DMS 273 treated with DMSO at 0.1 percent for 48 hours (cell line): Measurements from ENCODE around the gene QRICH1.
A peak's percentile ranks its signal among the peaks of the same experiment; 100 is the strongest.

ENCODE experiments used
- DNase-seq: peaks from one replicate; lab custom pipeline; 2025; lab: John Stamatoyannopoulos, UW

The QRICH1 gene

GRCh38 chr3:49119036-49119435 lies 25.2 kb upstream of the QRICH1 start:
- no peak for DNase-seq

- no peak for DNase-seq
Observed at GRCh38 chr3:49112262-49112661, 18.4 kb upstream of the QRICH1 start.

- no peak for DNase-seq
Observed at GRCh38 chr3:49111347-49111746, 17.5 kb upstream of the QRICH1 start.

DNA sequence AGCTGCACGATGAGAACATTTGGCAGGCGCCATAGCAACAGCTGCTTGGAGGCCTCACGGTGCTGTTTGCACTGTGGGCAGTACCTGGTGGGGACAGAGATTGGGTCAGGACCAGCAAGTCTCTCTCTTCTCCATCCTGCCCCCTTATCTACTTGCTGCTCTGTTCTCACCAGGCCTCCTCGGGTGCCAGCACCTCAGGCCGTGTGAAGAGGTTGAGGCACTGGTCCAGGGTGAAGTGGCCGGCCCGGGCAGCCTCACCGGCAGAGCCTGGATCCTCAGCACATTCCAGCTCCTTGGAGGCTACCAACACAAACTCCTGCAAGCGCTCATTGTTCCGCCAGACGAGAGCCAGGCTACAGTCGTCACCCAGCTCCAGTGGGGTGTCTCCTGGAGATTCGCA lies 16.9 kb upstream of the QRICH1 start:
- DNase-seq, result no peak

- DNase-seq, result no peak
Observed at GRCh38 chr3:49108346-49108745, 14.5 kb upstream of the QRICH1 start.

- DNase-seq, result peak; percentile 70
Observed at GRCh38 chr3:49104427-49105291, 10.8 kb upstream of the QRICH1 start, which contains the start of gene QARS1. Gene QARS1, minus strand, starts transcription at chr3:49104757. Its CDS starts 24 bp downstream, at chr3:49104733.

GRCh38 chr3:49104052-49104426 lies 10.2 kb upstream of the QRICH1 start:
- DNase-seq, result no peak

GRCh38 chr3:49100046-49100615 lies 6.3 kb upstream of the QRICH1 start:
- DNase-seq, result no peak

- no peak for DNase-seq
Observed at GRCh38 chr3:49098910-49099630, 5.2 kb upstream of the QRICH1 start.

DNA sequence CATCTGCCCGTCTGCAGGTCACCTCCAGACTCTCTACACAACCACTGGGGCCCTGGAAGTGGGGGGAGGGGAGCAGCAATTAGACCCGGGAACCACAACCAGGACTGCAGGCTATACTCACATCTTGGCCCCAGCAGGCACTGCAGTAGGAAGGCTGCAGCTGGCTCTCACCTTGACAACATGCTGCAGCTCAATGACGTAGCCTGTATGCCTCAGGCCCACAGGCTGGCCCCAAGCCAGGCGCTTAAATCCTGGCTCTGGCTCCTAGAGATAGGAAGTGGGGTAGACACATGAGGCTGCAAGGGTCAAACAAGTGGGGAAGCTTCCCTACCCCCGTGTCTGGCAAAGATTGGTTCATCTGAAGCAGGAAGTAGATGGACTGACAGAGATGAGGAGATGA lies 4.6 kb upstream of the QRICH1 start:
- no peak for DNase-seq

- peak; percentile 18 for DNase-seq
Observed at GRCh38 chr3:49092938-49093852, 676 bp downstream of the QRICH1 start.

GRCh38 chr3:49081429-49081828 lies 12.4 kb downstream of the QRICH1 start:
- no peak for DNase-seq

- DNase-seq, result no peak
Observed at GRCh38 chr3:49079270-49079669, 14.6 kb downstream of the QRICH1 start.

- no peak for DNase-seq
Observed at GRCh38 chr3:49076646-49077045, 17.2 kb downstream of the QRICH1 start.

GRCh38 chr3:49076116-49076515 lies 17.8 kb downstream of the QRICH1 start:
- no peak for DNase-seq

DNA sequence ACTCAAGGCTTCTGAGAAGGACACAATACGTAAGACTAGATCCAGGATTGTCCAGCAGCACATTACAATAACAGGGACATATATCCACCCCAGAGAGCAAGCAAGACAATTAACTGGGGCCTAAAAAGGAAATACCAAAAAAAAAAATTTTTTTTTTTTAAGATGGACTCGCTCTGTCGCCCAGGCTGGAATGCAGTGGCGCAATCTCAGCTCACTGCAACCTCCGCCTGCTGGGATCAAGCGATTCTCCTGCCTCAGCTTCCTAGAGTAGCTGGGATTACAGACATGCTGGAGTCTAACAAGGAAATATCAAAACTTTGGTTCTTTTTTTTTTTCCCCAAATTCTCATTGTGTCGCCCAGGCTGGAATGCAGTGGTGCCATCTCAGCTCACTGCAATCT lies 35.9 kb downstream of the QRICH1 start:
- no peak for DNase-seq

- no peak for DNase-seq
Observed at GRCh38 chr3:49057268-49057667, 36.6 kb downstream of the QRICH1 start.

GRCh38 chr3:49054344-49054862 lies 39.5 kb downstream of the QRICH1 start:
- no peak for DNase-seq

DNA sequence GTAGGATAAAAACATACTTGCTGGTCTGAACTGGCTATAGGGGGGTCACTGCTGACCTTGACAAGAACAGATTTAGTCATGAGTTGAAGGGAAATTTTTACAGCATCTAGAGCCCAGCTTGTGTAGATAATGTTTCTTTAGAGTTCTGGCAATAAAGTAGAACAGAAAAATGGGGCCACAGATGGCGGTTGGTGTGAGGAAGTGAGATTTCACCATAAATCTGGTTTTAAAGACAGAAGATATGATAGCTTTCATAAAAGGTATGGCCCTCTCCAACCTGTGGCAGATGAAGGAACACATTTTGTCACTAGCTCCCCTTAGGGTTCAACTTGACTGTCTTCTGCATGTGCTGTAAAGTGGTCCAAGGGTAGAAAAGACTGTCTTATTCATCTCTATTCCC lies 40.3 kb downstream of the QRICH1 start:
- DNase-seq, result no peak

DNA sequence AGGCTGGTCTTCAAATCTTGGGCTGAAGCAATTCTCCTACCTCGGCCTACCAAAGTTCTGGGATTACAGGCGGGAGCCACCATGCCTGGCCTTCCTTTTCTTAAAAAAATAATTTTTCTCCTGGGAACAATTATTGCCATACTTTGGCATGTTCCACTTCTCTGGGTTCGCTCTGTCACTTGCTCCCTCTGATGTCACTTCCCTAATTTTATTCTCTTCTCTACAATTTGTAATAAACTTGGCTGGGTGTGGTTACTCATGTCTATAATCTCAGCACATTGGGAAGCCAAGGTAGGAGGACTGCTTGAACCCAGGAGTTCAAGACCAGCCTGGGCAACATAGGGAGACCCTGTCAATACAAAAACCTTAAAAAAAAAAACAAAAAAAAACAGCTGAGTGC lies 58.6 kb downstream of the QRICH1 start:
- DNase-seq, result no peak

- no peak for DNase-seq
Observed at GRCh38 chr3:49034650-49035049, 59.2 kb downstream of the QRICH1 start.
